NB4 (cell line): ENCODE results near the gene DLEC1.

Source experiments
- POLR2A ChIP-seq: IDR thresholded peaks from 2 replicates; pipeline ENCODE4 v1.6.1; 2011; ENCODE audit warnings: mild to moderate bottlenecking; ENCODE audit not compliant: insufficient read length; ENCODE audit errors: extremely low read depth
- TF ChIP-seq, protein P1 (sequence below): IDR thresholded peaks from one replicate; pipeline ENCODE4 v1.5.1; 2012; ENCODE audit warnings: low read depth, low read length

DNA sequence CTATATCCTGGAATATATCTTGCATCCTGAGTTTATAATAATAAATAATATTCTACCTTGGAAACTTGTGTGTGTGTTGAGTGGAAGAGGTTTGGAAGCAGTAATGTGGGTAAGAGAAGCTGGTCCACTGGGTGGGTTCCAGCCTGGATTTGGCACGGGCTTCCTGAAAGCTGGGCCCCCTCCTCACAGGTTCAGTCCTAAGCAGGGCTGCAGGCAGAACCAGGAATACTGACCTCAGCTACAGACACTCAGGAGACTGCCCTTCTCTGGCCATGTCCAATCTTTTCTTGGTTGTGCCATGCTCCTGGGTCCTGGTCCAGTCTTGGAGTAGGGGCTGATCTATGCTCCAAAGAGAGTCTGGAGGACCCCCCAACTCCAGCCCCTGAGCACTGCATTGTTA, 104.0 kb downstream of the DLEC1 start:
- TF ChIP-seq POLR2A: no peak
- TF ChIP-seq, protein P1, sequence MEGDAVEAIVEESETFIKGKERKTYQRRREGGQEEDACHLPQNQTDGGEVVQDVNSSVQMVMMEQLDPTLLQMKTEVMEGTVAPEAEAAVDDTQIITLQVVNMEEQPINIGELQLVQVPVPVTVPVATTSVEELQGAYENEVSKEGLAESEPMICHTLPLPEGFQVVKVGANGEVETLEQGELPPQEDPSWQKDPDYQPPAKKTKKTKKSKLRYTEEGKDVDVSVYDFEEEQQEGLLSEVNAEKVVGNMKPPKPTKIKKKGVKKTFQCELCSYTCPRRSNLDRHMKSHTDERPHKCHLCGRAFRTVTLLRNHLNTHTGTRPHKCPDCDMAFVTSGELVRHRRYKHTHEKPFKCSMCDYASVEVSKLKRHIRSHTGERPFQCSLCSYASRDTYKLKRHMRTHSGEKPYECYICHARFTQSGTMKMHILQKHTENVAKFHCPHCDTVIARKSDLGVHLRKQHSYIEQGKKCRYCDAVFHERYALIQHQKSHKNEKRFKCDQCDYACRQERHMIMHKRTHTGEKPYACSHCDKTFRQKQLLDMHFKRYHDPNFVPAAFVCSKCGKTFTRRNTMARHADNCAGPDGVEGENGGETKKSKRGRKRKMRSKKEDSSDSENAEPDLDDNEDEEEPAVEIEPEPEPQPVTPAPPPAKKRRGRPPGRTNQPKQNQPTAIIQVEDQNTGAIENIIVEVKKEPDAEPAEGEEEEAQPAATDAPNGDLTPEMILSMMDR: no peak
